Stimulated activated CD4-positive, alpha-beta T cell treated with anti-CD3 and anti-CD28 coated beads, TNF-alpha, amount 100 ng/mL, for 48 hours (primary cell): ENCODE measurements around the gene ZNF3.
"Not testable (repeated sequence)": the region's sequence is repeated elsewhere in the genome, so short reads cannot be mapped to it uniquely, and the experiment has no call there.

Experiments
- DNase-seq, 3 donors: peaks; one replicate each; pipeline ENCODE4 v3.0.0-alpha.2; 2020; ENCODE audit warnings: low read depth in 3 of 3

The ZNF3 gene

DNA sequence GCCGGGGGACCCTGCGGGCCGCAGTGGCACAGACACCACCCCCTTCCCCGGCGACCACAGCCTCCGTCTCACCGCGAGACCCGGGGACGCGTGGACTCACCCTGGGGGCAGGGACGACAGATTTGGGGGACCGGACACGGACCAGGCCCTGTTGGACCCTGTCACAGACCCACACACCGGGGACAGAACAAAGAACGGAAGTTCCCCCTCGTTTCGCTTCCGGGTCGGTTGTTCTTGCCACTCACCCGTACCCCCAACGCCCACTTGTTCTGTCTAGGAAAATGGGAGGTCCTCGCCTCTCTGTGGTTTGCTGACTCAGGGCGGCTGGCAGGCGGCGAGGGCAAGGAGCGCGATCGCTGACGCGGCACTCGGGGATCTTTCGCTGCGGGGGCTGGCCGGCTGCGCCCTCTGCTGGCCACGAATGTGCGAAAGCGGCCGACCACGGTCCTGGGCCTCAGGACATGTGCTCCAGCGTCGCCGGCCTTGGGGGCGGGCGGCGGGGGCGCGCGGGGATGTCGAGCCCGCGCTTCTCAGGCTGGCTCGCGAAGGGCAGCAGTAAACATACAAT, at the start of gene ZNF3:
Gene ZNF3 (minus strand): TSS at position 189 of the 568 bp plus-strand sequence. CDS start 4,366 bp downstream, outside the sequence.
- DNase-seq = peak; percentile 97 to 98 (median 97)

DNA sequence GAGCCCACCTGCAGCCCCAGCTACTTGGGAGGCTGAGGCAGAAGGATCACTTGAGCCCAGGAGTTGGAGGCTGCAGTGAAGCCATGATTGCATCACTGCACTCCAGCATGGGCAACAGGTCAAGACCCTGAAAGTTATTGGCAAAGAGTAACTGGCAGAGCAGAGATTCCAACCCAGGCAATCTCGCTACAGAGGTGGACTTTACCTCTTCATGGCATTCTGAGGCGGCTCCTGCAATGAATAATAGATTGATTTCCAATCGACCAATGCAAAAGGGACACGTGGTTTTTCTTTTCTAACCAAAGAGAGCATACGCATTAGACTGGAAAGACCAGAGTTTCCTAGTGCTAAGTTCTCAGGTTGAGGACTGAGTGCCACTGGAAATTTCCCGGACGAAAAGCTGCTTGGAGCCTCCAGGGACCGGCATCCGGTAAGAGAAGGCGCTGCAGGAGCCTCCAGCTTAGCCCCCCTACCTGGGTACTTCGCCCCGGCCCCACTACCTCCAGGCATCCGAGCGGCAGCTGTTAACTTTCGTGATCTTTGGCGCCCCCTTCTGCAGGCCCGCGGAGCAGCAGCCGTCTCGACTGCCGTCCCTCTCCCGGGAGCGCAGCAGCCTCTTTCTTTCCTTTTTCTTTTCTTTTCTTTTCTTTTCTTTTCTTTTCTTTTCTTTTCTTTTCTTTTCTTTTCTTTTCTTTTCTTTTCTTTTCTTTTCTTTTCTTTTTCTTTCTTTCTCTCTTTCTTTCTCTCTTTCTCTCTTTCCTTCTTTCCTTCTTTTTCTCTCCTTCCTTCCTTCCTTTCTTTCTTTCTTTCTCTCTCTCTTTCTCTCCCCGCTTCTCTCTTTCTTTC, 49.3 kb upstream of the ZNF3 start:
- peak; percentile 59 to 88 (median 75) for DNase-seq

GRCh38 chr7:100130220-100130607, 48.7 kb upstream of the ZNF3 start:
- DNase-seq = not testable (repeated sequence)

DNA sequence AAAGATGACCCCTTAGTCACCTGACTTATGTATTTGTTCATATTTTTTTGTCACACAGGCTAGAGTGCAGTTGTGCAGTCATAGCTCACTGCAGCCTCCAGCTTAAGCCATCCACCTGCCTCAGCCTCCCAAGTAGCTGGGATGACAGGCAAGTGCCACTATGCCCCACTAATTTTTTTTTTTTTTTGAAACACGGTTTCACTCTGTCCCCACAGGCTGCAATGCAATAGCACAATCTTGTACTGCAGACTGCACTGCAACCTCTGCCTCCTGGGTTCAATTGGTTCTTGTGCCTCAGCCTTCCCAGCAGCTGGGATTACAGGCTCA, 47.1 kb upstream of the ZNF3 start:
- DNase-seq = no peak

DNA sequence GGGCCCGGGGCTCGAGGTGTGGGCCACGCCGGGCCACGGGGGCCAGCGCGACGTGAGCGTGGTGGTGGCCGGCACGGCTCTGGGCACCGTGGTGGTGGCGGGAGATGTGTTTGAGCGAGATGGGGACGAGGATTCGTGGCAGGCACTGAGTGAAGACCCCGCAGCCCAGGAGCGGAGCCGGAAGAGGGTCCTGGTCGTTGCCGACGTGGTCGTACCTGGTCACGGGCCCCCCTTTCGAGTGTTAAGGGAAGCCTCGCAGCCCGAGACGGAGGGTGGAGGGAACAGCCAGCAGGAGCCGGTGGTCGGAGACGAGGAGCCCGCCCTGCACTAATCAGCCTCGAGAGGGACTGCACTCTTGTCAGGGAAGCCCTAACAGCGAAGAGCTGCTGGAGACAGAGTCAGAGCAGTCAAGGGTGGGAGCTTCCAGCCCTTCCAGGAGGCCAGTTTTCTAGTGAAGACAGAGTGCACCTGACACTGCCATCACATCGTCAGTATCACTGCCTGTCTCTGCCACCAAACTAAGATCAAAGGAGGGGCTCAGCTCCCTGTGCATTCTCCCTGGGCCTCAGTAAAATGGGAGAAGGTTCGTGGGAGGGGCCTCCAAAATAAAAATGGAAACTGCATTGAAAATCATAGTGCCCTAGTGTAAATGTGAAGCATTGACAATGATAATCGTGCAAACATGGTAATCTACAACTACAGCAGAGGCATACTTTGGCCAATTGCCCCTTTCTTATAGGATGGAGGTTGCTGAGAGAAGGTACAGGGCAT, 46.5 kb upstream of the ZNF3 start:
- DNase-seq = no peak

DNA sequence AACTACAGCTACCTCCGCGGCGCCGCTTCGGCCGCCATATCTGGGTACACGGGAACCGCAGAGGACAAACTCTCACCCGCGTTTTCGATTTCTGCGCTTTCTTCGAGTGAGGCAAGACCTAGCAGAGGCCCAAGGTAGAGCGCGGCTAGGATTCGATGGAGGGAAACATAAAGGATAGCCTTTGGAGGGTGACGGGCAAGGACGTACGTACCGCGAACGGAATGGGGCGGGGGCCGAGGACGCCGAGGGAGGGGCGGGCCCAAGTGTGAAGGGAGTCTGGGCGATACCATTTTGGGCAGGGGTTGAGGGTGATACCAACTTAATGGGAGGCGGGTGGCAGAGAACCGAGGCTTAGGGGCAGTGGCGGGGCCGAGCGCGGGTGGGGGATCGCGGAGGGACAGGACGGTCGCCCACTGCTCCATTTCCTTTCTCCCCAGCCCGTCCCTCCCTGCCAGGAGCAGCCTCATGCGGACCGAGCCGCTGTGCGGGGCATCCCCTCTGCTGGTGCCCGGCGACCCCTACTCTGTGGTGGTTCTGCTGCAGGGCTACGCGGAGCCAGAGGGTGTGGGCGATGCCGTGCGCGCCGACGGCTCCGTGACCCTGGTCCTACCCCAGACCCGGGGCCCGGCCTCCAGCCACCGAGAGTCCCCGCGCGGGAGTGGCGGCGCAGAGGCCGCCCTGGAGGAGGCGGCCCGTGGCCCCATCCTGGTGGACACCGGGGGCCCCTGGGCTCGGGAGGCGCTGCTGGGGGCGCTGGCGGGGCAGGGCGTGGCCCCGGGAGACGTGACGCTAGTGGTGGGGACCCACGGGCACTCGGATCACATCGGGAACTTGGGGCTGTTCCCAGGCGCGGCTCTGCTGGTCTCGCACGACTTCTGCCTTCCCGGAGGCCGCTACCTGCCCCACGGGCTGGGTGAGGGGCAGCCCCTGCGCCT, 45.7 kb upstream of the ZNF3 start, which contains the start of gene MBLAC1:
Gene MBLAC1 (plus strand): TSS at position 37 of the 935 bp plus-strand sequence. CDS start 429 bp downstream, at position 466.
- DNase-seq = peak; percentile 80 to 91 (median 84)

DNA sequence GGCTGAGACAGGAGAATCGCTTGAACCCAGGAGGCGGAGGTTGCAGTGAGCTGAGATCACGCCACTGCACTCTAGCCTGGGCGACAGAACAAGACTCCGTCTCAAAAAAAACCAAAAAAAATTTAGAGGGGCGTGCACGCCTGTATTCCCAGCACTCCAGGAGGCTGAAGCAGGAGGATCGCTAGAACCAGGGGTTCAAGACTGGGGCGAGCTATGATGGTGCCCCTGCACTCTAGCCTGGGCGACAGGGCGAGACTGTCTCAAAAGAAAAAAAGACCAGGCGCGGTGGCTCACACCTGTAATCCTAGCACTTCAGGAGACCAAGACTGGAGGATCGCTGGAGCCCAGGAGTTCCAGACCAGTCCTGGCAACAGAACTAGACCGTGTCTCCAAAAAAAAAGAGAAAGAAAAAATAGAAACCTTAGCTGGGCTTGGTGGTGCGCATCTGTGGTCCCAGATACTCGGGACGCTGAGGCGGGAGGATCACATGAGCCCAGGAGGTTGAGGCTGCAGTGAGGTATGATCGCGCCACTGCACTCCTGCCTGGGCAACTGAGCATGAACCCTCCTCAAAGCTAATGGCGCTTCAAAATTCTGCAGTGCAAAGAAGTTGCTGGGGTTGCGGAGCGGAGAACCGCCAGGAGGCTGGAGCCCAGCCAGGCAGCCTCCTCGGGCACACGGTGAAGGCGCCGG, 44.9 kb upstream of the ZNF3 start:
- no peak for DNase-seq

DNA sequence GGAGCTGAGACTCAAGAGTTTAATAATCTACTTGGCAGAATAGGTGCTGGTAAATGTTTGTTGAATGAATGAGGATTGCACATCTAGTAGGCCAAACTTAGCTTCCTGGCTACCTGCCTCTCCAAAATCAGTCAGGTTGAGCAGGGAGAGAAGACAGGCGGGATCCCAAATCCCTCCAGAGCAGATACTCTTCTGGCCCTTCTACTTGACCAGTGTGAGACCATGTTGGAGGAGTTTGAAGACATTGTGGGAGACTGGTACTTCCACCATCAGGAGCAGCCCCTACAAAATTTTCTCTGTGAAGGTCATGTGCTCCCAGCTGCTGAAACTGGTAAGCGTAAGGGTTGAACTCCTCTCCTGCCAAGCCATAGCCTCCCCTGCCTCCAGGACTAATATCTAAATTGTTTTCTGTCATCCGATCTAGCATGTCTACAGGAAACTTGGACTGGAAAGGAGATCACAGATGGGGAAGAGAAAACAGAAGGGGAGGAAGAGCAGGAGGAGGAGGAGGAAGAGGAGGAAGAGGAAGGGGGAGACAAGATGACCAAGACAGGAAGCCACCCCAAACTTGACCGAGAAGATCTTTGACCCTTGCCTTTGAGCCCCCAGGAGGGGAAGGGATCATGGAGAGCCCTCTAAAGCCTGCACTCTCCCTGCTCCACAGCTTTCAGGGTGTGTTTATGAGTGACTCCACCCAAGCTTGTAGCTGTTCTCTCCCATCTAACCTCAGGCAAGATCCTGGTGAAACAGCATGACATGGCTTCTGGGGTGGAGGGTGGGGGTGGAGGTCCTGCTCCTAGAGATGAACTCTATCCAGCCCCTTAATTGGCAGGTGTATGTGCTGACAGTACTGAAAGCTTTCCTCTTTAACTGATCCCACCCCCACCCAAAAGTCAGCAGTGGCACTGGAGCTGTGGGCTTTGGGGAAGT, 43.0 kb upstream of the ZNF3 start:
- no peak for DNase-seq

GRCh38 chr7:100122568-100122967, 41.0 kb upstream of the ZNF3 start:
- no peak for DNase-seq

DNA sequence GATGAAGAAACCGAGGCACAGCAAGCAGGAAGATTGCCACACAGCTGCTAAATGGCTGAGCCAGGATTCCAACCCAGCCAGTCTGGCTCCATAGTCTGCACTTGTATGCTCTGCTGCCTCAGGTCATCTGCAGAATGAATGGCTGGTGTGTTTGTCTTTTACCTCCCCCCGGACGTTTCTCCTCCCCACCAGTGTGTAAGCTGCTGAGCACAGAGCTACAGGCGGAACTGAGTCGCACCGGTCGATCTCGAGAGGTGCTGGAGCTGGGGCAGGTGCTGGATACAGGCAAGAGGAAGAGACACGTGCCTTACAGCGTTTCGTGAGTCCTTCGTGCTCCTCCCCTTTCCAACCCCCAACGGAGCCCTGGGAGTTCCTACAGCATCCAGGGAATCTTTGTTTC, 40.5 kb upstream of the ZNF3 start:
- DNase-seq = no peak

GRCh38 chr7:100120733-100121036, 39.2 kb upstream of the ZNF3 start:
- no peak for DNase-seq

GRCh38 chr7:100119970-100120732, 38.6 kb upstream of the ZNF3 start:
- peak in 2 of 3 donors; percentile 56 to 60 for DNase-seq

GRCh38 chr7:100119072-100119969, 37.8 kb upstream of the ZNF3 start, which contains the start of the genes CNPY4 and TAF6:
CNPY4 (plus strand) TSS chr7:100119634; CDS start chr7:100119745, 111 bp downstream.
TAF6 (minus strand) TSS chr7:100119358; CDS start chr7:100114209, 5,149 bp downstream.
- peak; percentile 89 to 91 (median 90) for DNase-seq

DNA sequence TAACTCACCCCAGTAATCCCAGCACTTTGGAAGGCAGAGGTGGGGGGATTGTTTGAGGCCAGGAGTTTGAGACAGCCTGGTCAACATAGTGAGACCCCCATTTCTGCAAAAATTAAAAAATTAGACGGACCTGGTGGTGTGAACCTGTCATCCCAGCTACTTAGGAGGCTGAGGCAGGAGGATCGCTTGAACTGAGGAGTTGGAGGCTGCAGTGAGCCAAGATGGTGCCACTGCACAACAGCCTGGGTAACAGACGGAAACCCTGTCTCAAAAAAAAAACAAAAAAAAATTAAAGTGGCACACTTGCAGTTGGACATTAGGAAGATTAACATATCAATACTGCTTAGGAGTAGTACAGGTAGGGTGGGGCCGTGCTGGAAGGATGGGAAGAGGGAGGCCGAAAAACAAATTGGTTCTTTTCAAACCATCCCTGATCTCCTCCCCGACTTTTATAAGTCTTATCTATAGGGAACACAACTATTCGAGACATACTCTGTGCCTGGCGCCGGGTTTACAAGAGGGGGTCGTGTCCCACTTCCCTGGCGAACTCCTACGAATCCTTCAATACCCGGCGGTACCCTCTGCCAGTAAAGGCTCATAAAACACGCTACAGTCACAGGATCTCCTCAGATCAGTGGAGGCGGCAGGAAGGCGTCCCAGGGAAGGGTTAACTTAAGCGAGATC, 37.0 kb upstream of the ZNF3 start:
- no peak for DNase-seq

GRCh38 chr7:100115026-100115425, 33.5 kb upstream of the ZNF3 start:
- DNase-seq = no peak

GRCh38 chr7:100111914-100112313, 30.4 kb upstream of the ZNF3 start:
- DNase-seq = no peak

DNA sequence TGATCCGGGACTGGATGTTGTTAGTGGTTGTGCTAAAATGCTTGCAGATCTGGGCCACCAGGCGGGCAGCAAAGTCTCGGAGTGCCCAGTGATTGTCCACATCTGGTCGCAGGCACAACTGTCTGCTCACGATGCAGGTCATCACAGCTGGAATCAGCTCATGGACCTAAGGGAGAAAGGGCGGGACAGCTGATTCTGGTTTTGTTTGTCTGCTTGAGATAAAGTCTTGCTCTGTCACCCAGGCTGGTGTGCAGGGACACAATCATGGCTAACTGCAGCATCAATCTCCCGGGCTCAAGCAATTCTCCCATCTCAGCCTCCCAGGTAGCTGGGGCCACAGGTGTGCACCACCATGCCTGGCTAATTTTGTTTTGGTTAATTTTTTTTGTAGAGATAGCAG, 29.6 kb upstream of the ZNF3 start:
- DNase-seq = no peak
